ENCODE data around the gene CSRP1.
"Not testable (repeated sequence)": the region's sequence is repeated elsewhere in the genome, so short reads cannot be mapped to it uniquely, and the experiment has no call there.

Gene CSRP1

DNA sequence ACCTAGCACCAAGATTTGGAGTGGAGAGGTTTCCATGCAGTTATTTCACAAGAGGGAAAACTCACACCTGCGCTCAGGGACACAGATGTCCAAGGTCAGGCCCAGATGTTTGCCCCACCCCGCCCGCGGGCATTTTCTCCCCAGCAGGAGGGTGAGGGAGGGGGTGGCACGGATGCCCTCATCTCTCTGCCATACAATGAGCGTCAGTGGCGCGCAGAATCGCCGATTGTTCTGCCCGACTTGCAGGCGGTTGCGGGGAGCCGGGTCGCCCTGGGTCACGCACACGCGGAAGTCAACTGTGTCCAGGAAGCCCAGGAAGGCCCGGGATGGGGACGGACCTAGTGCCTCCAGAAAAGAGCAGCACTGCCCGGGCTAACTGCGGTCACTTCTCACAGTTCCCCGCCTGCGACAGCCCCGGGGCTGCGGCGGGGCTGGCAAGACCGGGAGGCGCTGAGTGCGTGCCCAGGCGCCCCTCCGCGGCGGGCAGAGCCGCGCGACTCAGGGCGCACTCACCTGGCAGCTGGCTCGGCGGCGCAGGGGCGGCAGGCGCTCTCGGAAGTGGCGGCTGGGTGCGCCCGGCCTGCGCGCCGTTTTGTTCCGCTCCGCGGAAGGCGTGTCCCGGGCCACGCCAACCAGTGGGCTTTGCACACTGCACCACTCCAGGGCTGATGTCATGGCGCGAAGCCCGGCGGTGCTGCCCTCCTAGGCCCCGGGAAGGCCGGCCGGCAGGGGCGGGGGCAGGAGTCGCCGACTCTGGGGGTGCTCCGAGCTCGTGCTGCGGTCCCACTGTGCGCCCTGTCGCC, at the start of gene CSRP1:
TSS of gene CSRP1 (minus strand) at position 567 of the 803 bp plus-strand sequence. CDS start 10,820 bp downstream, outside the sequence.
- DNase-seq (ENCODE audit: low read depth, low spot score), result no peak

- no peak for DNase-seq (ENCODE audit: low read depth, low spot score)
These were observed 48.6 kb upstream of the CSRP1 start for GRCh38 chr1:201555593-201555945.

GRCh38 chr1:201554789-201555592, 48.1 kb upstream of the CSRP1 start:
- no peak for DNase-seq (ENCODE audit: low read depth, low spot score)

GRCh38 chr1:201554190-201554600, 47.3 kb upstream of the CSRP1 start:
- DNase-seq (ENCODE audit: low read depth, low spot score), result no peak

GRCh38 chr1:201553496-201554189, 46.7 kb upstream of the CSRP1 start:
- DNase-seq (ENCODE audit: low read depth, low spot score), result no peak

GRCh38 chr1:201552941-201553351, 46.0 kb upstream of the CSRP1 start:
- DNase-seq (ENCODE audit: low read depth, low spot score), result no peak

DNA sequence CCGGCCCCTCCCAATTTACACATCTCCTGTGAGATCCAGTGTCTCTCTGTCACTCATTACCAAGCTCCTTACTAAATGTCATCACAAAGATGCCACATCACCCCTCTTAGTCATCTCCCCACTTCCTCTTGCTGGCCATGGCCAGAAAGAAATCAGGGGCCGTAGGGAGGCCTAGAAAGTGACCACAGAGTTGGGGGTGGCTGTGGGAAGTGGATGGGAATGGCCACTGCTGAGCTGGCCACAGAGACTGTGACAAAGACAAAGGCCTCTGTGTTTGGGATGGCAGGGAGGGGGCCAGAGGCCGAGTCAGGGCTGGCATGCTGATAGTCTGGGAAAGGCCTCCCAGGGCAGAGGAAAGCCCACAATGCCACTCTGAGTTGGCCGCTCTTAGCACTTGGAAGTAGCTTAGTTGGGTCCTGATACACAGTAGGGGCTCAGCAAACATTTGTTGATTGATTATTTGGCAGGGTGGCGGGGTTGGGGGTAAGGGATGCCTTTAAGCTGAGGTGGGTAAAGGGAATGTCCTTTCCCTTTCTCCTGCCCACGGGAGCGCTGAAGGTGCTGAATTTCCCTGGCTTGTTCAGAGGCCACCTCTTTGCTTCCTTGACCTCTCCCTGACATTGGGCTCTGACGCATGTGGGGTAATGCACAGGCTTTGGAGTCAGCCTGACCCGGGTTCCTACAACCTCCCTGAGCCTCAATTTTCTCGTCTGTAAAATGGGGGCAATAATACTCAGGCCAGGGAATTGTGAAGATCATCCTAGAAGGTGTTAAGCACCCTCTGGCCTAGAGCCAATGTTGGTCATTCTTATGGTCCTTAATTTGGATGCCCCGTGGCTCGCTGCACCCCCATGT, 45.2 kb upstream of the CSRP1 start:
- DNase-seq (ENCODE audit: low read depth, low spot score), result no peak

GRCh38 chr1:201551096-201551495, 44.2 kb upstream of the CSRP1 start:
- DNase-seq (ENCODE audit: low read depth, low spot score), result no peak

DNA sequence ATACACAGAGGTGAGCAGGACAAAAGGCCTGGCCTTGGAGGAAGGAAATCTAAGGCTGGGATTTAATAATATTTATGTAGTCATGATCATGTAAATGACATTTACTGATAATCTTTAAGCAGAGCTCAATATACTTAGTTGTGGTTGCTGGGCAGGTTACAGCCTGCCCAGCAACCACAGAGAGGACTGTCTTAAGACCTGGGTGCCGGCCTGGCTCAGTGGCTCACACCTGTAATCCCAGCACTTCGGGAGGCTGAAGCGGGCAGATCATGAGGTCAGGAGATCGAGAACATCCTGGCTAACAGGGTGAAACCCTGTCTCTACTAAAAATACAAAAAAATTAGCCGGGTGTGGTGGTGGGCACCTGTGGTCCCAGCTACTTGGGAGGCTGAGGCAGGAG, 42.6 kb upstream of the CSRP1 start:
- DNase-seq (ENCODE audit: low read depth, low spot score), result not testable (repeated sequence)

- DNase-seq (ENCODE audit: low read depth, low spot score), result no peak
These were observed 39.0 kb upstream of the CSRP1 start for GRCh38 chr1:201545851-201546492.

GRCh38 chr1:201544710-201545109, 37.8 kb upstream of the CSRP1 start:
- no peak for DNase-seq (ENCODE audit: low read depth, low spot score)

GRCh38 chr1:201543871-201544642, 37.1 kb upstream of the CSRP1 start:
- no peak for DNase-seq (ENCODE audit: low read depth, low spot score)

DNA sequence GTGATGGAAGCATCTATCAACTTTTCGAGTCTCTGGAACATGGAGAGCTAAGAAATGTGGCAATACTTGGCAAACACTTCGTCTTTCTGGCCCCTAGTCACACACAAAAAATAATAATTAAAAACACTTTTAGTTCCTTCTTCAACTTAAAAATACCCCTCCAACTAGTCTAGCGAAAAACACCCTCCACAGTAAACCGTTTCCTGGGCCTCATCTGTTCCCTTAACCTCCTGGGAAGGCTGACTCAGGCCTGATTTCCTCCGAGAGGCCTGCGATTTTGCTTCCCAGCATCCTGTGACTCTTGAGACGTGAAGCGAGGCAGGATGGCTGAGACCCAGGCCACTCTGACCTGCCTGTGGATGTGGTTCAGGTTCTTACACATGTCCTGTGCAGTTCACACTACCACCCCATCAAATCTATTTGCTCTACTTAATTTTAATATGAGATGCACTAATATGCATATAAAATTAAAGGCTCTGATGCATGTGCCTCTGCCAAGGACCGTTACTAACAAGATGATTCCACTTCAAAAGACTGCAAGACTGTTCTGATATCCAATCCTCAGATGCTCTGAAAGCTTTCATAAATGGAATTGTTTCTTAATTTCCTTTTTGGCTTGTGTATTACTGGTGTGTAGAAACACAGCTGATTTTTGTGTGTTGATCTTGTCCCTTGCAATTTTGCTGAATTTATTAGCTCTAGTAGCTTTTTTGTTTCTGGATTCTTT, 35.5 kb upstream of the CSRP1 start:
- no peak for DNase-seq (ENCODE audit: low read depth, low spot score)

- no peak for DNase-seq (ENCODE audit: low read depth, low spot score)
These were observed 34.2 kb upstream of the CSRP1 start for GRCh38 chr1:201540846-201541735.

DNA sequence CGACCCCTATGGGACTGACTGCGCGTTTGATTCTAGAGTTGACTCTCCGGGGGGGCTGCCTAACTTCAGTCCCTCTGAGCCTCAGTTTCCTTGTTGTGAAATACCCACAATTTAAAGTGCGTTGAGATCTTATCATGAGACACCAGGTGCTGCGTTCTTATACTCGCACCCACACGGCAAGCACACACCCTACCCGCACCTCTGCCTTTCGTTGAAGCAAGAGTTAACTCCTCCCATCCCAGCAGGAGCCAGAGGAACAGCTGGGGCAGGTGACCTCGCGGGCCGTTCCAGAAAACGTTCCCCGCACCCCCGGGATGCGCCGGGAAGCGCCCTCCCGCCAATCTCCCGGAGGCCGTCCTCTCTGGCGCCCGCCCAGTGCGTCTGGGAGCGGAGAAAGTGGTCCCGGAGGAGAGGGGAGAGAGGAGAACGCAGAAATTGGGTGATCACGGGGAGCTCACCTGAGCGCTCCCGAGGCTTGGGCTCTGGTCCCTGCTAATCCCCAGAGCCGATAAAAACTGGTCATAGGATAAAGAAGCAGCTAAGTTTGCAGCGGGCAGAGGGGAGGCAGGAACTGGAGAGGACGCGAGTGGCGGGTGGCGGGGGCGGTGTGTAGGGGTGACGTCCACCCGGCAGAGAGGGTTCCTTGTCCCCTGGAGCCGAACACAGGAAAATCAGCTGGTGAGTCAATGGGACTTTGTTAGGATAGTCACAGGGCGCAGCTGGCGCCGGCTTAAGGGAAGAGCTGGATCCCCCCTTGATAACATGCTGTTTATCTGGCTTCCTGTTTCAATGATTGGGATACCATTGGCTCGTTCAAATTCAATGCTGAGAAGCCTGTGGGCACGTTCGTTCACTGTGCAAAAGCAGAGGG, 32.9 kb upstream of the CSRP1 start:
- no peak for DNase-seq (ENCODE audit: low read depth, low spot score)

DNA sequence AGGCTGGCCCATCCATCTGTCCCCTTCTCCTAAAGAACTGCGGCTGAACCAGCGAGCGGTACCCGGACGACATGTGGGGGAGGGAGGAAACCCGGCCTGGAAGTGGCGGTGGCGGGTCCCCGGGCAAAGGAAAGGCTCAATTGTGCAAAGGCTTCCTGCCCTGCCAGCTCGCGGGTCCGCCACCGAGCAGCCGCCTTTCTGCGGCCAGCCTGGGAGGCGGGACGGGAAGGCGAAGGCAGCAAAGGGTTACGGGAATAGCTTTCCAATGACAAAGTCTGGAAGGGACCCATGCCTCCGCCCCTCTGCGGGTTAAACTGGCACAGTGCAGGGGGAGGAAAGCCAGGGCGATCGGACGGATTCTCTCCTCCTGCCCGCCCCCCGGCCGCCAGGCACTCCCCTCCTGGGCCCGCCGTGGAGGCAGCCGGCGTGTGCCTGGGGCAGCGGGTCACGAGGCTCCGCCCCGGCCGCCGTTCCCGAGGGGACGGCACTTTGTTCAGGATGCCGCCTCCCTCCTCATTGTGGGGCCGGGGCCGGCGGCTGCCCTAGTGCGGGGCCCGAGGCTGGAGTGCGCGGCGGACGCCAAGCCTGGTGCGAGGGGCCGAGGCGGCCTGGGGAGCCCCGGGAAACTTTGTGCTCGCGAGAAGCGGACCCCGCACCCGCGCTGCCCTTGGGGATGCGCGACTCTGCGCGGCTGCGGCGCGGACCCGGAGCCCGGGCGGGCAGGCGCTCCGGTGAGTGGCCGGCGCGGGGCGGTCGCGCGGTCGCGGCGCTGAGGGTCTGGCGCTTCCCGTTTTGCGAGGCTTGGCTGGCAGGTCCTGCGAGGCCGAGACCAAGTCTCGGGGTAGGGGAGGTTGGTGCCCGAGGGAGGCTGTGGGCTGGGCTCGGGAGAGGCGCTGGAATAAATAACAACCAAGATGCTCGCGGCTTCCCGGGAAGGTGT, 32.0 kb upstream of the CSRP1 start, which contains the start of gene NAV1:
TSS of gene NAV1 (plus strand) at position 516 of the 940 bp plus-strand sequence. CDS start 83,758 bp downstream, outside the sequence.
- DNase-seq (ENCODE audit: low read depth, low spot score), result no peak
